ENCODE measurements around the gene AP1G2. TPM values are rescaled to one million over a fixed set of nuclear protein-coding genes. Genes with fewer than 3 reads are reported as not detected.
A peak's percentile ranks its signal among the peaks of the same experiment; 100 is the strongest.
"Not testable (repeated sequence)": the region's sequence is repeated elsewhere in the genome, so short reads cannot be mapped to it uniquely, and the experiment has no call there.

The AP1G2 gene
- total RNA-seq, 1 donor from 2014 or later, result 28.8 TPM

GRCh38 chr14:23600322-23600707 is 32.7 kb upstream of the AP1G2 start:
- no peak for DNase-seq

- DNase-seq, result not testable (repeated sequence)
Measured at GRCh38 chr14:23594191-23594590, 26.6 kb upstream of the AP1G2 start.

DNA sequence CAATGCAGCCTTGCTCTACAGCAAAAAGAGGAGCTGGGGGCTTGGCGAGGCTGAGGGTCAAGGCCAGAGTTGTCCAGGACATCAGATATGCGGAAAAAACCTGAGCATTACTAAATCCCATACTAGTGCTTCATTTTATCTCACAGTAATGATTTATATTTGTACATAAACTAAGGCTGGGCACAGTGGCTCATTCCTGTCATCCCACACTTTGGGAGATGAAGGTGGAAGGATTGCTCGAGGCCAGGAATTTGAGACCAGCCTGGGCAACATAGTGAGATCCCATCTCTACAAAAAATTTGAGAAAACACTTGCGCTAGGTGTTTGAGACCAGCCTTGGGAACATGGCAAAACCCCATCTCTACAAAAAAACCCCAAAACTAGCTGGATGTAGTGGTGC is 22.6 kb upstream of the AP1G2 start:
- no peak for DNase-seq

- DNase-seq, result no peak
Measured at GRCh38 chr14:23589606-23590005, 22.0 kb upstream of the AP1G2 start.

- DNase-seq, result peak; percentile 89
Measured at GRCh38 chr14:23588884-23589598, 21.4 kb upstream of the AP1G2 start.

- DNase-seq, result not testable (repeated sequence)
Measured at GRCh38 chr14:23584527-23585203, 17.1 kb upstream of the AP1G2 start.

DNA sequence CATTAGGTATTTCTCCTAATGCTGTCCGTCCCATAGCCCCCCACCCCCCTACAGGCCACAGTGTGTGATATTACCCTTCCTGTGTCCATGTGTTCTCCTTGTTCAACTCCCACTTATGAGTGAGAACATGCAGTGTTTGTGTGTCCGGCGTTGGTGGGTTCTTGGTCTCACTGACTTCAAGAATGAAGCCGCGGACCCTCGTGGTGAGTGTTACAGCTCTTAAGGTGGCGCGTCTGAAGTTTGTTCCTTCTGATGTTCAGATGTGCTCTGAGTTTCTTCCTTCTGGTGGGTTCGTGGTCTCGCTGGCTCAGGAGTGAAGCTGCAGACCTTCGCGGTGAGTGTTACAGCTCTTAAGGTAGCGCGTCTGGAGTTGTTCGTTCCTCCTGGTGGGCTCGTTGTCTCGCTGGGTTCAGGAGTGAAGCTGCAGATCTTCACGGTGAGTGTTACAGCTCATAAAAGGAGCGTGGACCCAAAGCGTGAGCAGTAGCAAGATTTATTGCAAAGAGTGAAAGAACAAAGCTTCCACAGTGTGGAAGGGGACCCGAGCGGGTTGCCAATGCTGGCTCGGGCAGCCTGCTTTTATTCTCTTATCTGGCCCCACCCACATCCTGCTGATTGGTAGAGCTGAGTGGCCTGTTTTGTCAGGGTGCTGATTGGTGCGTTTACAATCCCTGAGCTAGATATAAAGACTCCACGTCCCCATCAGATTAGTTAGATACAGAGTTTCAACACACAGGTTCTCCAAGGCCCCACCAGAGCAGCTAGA is 16.4 kb upstream of the AP1G2 start:
- not testable (repeated sequence) for DNase-seq

- no peak for DNase-seq
Measured at GRCh38 chr14:23582906-23583760, 15.5 kb upstream of the AP1G2 start.

DNA sequence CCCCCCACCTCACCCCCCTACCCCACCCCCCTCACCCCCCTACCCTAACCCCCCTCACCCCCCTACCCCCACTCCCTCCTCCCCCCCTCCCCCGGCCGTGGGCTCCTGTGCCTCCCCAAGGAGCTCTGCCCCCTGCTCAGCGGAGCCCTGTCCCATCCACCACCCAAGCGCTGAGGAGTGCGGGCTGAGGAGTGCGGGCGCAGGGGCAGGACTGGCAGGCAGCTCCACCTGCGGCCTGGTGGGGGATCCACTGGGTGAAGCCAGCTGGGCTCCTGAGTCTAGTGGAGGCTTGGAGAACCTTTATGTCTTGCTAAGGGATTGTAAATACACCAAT is 13.3 kb upstream of the AP1G2 start:
- no peak for DNase-seq

DNA sequence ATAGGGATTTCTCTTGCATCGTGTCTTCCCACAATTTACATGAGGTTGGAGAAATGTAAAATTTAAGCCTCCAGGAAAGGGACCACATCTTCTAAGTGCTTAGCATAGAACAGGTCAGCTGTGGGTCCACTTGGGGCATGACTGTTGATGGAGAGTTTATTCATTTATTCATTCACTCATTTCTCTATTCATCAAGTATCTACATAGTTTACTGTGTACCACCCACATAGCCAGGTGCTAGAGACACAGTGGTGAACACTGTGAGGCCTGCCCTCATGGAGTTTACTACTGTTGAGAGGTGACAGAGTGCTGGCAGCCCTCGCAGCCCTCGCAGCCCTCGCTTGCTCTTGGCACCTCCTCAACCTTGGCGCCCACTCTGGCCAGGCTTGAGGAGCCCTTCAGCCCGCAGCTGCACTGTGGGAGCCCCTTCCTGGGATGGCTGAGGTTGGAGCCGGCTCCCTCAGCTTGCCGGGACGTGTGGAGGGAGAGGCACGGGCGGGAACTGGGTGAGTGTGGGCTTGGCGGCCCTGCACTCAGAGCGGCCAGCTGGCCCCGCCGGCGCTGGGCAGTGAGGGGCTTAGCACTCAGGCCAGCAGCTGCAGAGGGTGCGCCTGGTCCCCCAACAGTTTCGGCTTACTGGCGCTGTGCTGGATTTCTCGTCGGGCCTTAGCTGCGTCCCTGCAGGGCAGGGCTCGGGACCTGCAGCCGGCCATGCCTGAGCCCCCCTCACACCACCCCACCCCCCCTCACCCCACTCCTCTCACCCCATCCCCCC is 12.7 kb upstream of the AP1G2 start:
- no peak for DNase-seq

DNA sequence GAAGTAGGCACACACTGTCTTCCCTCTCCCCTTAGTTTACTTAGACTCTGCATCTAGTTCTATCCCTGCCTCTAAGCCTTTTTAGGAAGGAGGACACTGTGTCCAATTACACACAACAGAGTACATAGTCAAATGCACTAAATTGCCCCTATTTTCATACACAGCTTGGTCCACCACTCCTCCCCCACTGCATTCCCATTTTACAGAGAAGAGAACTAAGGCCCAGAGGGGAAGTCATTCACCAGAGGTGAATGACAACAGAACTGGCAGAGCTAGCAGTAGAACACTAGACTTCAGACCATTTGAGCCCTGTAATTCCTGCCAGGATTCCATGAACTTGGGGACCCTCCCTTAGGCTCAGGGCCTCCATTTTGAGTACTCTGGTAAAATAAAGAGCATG is 12.1 kb upstream of the AP1G2 start:
- no peak for DNase-seq

DNA sequence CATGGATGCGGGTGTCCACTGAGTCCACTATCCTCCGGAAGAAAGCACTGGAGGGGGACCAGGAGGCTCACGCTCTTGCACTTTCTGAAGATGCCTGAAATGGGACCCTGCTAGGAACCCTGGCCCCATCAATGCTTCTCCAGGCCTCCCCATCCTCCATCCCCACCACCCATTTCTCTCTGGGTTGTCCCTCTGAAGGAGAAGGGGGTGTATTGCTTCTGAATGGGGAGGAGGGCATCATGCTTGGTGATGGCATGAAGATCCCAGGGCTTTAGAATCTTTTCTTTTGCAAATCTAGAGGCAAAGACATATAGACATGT is 11.7 kb upstream of the AP1G2 start:
- no peak for DNase-seq

DNA sequence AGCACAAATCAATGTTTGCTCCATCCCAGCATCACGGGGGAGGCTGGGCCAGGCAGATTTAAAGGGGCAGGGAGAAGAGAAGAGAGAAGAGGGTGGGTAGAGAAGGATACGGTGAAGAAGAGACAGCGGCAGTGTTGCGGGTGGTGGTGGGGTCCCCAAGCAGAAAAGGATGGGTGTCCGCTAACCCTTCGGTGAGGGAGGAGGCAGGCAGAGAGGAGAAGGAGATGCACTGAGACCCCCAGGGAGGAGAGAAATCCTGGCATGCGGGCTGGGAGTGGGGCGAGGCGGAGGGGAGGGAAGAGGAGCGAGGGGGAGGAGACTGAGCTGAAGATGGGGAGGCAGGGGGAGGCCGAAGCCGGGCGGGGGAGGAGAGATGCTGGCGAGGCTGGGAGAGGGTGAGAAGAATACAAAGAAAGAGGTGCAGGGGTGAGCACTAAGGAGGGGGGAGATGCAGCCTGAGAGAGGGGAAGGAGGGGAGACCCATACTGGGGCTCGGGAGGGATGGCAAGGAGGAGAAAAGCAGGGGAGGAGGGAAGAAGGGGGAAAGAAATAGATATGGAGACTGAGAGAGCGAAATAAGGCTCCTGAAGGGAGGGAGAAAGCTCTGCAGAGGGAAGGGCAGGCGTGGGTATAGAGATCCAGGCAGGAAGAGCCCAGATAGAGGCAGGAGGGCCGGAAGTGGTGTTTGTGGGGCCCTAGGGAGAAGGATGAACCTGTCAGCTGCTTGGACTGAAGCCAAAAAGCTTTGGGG is 11.1 kb upstream of the AP1G2 start, which contains the start of gene JPH4:
Gene JPH4, minus strand, starts transcription at position 231 of the 751 bp plus-strand sequence. CDS start 1,337 bp downstream, outside the sequence.
- DNase-seq, result no peak

GRCh38 chr14:23577710-23578392 is 10.3 kb upstream of the AP1G2 start:
- DNase-seq, result no peak

DNA sequence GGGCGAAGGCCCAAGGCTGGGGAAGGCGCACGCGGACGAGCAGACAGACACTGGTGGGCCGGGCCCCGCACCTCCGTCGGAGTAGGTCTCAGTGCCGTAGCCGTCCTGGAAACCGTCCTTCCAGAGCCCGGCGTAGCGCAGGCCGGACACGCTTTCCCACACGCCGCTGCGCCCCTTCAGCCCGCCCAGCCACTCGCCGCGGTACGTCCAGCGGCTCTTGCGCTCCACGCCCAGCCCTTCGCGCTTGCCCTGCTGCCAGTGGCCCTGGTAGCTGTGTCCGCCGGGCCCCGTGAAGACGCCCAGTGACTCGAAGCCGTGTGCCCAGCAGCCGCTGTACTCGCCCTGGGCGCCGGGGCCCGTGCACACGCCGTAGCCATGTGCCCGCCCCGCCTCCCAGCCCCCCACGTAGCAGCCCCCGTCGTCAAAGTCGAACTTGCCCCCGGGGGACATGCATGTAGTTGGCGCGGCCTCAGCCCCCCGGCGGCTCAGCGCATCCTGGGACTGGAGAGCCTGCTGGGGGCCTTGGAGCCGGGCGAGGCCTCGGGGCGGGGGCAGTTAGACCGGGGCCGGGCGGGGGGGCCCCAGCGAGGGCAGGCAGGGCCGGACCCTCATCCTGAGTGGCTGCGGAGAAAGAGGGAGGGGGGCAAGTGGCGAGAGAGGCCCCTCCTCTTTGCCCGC is 9.6 kb upstream of the AP1G2 start:
- peak; percentile 18 for DNase-seq

DNA sequence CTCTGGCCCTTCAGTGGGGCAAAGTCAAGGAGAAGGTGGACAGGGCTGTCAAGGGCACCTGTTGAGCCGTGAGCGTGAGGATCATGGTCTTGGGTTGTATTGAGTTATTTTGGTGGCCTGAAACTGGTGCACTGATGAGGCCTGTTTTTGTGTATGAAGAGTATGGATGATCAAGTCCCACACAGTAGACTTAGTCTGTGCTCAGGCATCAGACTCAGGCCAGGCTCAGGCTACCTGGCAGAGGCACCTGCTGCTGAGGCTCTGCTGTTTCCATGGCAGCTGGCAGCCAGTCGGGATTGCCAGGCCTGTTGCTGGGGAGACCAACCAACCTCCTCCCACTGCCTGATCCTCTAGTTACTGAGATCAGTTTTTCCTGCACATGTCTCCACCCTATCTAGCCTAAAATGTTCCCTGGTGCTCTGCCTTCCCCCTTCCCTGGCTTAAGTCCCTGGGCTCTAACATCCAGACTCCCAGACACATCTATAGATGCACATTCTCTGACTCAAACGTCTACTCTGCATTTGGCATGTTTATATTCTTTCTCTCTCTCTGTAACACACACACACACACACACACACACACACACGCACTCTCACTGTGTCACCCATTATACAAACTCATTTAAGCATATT is 5.9 kb upstream of the AP1G2 start:
- DNase-seq, result no peak

- no peak for DNase-seq
Measured at GRCh38 chr14:23572836-23573235, 5.2 kb upstream of the AP1G2 start.

DNA sequence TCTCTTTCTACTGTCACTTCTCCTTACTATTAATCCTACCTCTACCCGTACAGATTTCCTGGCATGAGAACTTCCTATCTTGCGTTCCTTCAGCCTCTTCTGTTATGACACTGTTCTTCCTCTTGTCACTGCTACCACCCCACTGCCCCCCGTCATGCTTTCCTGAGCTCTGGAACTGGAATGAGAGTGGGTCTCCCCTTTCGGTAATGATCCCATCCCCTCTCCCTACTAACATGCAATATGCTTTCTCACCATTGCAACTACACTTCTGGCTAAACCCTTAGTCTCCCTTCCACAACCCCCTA is 4.9 kb upstream of the AP1G2 start:
- DNase-seq, result no peak

DNA sequence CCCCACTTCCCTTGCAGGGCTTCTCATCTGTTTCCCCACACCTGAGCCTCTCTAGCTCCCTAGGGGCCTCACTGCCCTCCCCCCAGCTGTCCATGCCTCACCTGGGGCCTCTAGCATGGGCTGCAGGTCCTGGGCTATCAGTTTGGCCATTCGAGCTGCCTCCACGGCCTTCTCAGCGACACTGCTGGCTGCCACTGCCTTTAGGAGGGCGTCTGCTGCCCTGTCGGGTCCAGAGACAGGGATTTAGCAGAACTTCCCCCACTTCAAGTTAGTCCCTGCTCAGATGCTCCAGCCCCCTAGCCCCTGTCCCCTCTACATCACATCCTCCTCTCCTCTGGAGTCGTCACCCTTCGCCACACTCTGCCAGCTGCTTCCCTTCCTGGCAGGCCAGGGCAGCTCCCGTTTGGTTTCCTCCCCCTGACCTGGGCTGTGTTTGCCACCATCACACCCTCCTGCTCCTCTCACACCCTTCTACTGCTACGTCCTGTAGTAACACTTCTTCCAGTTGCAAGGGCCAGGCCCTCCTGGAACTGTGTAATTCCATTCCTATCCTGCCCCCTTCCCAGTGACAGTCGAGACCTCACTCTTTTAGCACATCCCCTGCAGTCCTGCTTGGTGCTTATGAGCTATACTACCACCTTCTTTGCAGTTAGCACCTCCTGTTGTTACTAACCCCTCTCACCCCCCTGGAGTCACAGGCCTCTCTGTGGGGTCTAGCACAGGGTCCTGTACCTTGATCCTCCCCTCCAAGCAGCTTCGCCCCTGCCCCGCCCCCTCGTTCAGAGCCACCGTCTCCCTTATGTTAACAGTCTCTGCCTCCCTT is 4.3 kb upstream of the AP1G2 start:
- DNase-seq, result no peak
